ENCODE results near the gene AFAP1L2. TPM values are rescaled to one million over a fixed set of nuclear protein-coding genes. Genes with fewer than 3 reads are reported as not detected.

The AFAP1L2 gene
- polyA plus RNA-seq, 1 donor from 2014 or later, result 0.88 TPM

DNA sequence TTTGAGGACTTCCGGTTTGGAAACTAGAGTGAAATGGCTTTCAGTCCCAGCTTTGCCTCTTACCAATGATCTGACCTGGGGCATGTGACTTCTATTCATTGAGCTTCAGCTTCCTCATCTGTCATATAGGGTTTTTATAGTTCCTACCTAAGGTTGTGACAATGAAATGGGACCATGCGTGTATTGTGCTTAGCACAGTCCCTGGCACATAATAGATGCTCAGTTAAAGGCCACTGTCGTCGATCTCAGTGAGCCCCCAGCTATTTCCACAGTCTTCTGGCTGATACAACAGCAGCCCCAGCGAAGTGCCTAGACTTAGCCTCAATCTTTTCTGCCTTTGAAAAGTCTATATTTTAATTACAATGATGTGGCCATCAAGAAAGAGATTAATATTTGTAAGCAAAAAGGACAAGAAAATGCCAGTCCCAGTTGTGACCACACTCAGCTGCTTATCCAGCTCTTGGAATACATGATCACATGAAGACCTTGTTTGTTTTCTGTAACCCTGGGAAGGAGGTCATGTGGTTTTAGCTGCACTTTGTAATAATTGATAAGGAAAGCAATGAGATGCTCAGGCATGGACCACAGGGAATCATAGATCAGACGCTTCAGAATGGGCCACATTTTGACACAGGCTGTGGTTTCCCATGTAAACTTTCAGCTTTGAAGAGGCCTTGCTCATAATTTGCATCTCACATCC, 120.6 kb downstream of the AFAP1L2 start:
- no peak overlapping the region for H3K4me3 ChIP-seq (ENCODE audit: low read length)
- H3K79me2 ChIP-seq (replicated peaks; ENCODE audit: insufficient read depth, low read length), result no peaks in the 10 kb centered on the region
- H3K4me2 ChIP-seq (ENCODE audit: low read length), result no peak overlapping the region
- H3K9ac ChIP-seq (ENCODE audit: low read length), result no peak overlapping the region
- H3K9me2 ChIP-seq (ENCODE audit: insufficient read depth, low read length), result no peaks in the 10 kb centered on the region
- no peaks in the 10 kb centered on the region for H3K9me3 ChIP-seq (ENCODE audit: low read length)
- TF ChIP-seq POLR2AphosphoS5 (IDR thresholded peaks at IDR 0.05), result no peak
- TF ChIP-seq MXI1 (conservative IDR thresholded peaks at IDR 0.05; ENCODE audit: poor library complexity, severe bottlenecking), result no peak
- TF ChIP-seq SMC3 (conservative IDR thresholded peaks at IDR 0.05; ENCODE audit: poor library complexity), result no peak
- no peak for TF ChIP-seq REST (IDR thresholded peaks at IDR 0.05; ENCODE audit: borderline replicate concordance)
- no peak for TF ChIP-seq EZH2 (IDR thresholded peaks at IDR 0.05; ENCODE audit: borderline replicate concordance, insufficient read depth, low read length, poor library complexity, severe bottlenecking)
- TF ChIP-seq EP300 (conservative IDR thresholded peaks at IDR 0.05; ENCODE audit: poor library complexity, severe bottlenecking), result no peak
- no peak for TF ChIP-seq RAD21 (conservative IDR thresholded peaks at IDR 0.05)
- no peak for TF ChIP-seq TAF1 (IDR thresholded peaks at IDR 0.05; ENCODE audit: low read depth)
- TF ChIP-seq, protein P1, sequence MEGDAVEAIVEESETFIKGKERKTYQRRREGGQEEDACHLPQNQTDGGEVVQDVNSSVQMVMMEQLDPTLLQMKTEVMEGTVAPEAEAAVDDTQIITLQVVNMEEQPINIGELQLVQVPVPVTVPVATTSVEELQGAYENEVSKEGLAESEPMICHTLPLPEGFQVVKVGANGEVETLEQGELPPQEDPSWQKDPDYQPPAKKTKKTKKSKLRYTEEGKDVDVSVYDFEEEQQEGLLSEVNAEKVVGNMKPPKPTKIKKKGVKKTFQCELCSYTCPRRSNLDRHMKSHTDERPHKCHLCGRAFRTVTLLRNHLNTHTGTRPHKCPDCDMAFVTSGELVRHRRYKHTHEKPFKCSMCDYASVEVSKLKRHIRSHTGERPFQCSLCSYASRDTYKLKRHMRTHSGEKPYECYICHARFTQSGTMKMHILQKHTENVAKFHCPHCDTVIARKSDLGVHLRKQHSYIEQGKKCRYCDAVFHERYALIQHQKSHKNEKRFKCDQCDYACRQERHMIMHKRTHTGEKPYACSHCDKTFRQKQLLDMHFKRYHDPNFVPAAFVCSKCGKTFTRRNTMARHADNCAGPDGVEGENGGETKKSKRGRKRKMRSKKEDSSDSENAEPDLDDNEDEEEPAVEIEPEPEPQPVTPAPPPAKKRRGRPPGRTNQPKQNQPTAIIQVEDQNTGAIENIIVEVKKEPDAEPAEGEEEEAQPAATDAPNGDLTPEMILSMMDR (IDR thresholded peaks at IDR 0.05; ENCODE audit: poor library complexity, severe bottlenecking), result no peak
- no peaks in the 10 kb centered on the region for H3K36me3 ChIP-seq (ENCODE audit: insufficient read depth, low read length)
- H3K27ac ChIP-seq (ENCODE audit: low read length), result no peak overlapping the region
- no peaks in the 10 kb centered on the region for H4K20me1 ChIP-seq (ENCODE audit: insufficient read depth)
- H3K27me3 ChIP-seq (ENCODE audit: insufficient read depth, low read depth, low read length), result no peaks in the 10 kb centered on the region
- no peak overlapping the region for H2AFZ ChIP-seq (ENCODE audit: low read depth, low read length)
- H3F3A ChIP-seq (ENCODE audit: insufficient read depth, low read length, poor library complexity, severe bottlenecking), result no peaks in the 10 kb centered on the region

- Histone ChIP-seq H3K27ac (ENCODE audit: low read length) (no peak overlapping the region), H3K4me3 (ENCODE audit: low read length) (no peak overlapping the region), H3K9me2 (ENCODE audit: insufficient read depth, low read length) (no peaks in the 10 kb centered on the region), H4K20me1 (ENCODE audit: insufficient read depth) (no peaks in the 10 kb centered on the region), H3K9me3 (ENCODE audit: low read length) (no peaks in the 10 kb centered on the region), H3K4me2 (ENCODE audit: low read length) (no peak overlapping the region), H3F3A (ENCODE audit: insufficient read depth, low read length, poor library complexity, severe bottlenecking) (no peaks in the 10 kb centered on the region), H3K9ac (ENCODE audit: low read length) (no peak overlapping the region), H3K36me3 (ENCODE audit: insufficient read depth, low read length) (no peaks in the 10 kb centered on the region), H3K79me2 (replicated peaks; ENCODE audit: insufficient read depth, low read length) (no peaks in the 10 kb centered on the region), H2AFZ (ENCODE audit: low read depth, low read length) (no peak overlapping the region), H3K27me3 (ENCODE audit: insufficient read depth, low read depth, low read length) (no peaks in the 10 kb centered on the region)
- no peak for TF ChIP-seq TAF1 (IDR thresholded peaks at IDR 0.05; ENCODE audit: low read depth)
- no peak for TF ChIP-seq EZH2 (IDR thresholded peaks at IDR 0.05; ENCODE audit: borderline replicate concordance, insufficient read depth, low read length, poor library complexity, severe bottlenecking)
- TF ChIP-seq REST (IDR thresholded peaks at IDR 0.05; ENCODE audit: borderline replicate concordance), result no peak
- TF ChIP-seq MXI1 (conservative IDR thresholded peaks at IDR 0.05; ENCODE audit: poor library complexity, severe bottlenecking), result no peak
- no peak for TF ChIP-seq SMC3 (conservative IDR thresholded peaks at IDR 0.05; ENCODE audit: poor library complexity)
- TF ChIP-seq, protein P1 (IDR thresholded peaks at IDR 0.05; ENCODE audit: poor library complexity, severe bottlenecking), result no peak
- TF ChIP-seq EP300 (conservative IDR thresholded peaks at IDR 0.05; ENCODE audit: poor library complexity, severe bottlenecking), result no peak
- no peak for TF ChIP-seq RAD21 (conservative IDR thresholded peaks at IDR 0.05)
- no peak for TF ChIP-seq POLR2AphosphoS5 (IDR thresholded peaks at IDR 0.05)
Observed at GRCh38 chr10:114283091-114283490, 121.2 kb downstream of the AFAP1L2 start.

Data from neural cell (in vitro differentiated cells).